HG03460 (cell line): ENCODE results near the gene ZDHHC8.

Source experiments
- ATAC-seq: cut with Tn5 transposase; IDR thresholded peaks from one replicate; pipeline ENCODE4 v1.9.1; 2021; ENCODE audit not compliant: unreplicated experiment

ZDHHC8 gene

GRCh38 chr22:20177217-20177911, 45.8 kb downstream of the ZDHHC8 start:
- ATAC-seq, result no peak

GRCh38 chr22:20178075-20178914, 46.7 kb downstream of the ZDHHC8 start:
- ATAC-seq, result no peak

GRCh38 chr22:20178915-20179227, 47.3 kb downstream of the ZDHHC8 start:
- no peak for ATAC-seq

GRCh38 chr22:20179455-20180244, 48.0 kb downstream of the ZDHHC8 start:
- ATAC-seq, result no peak

GRCh38 chr22:20180245-20180630, 48.6 kb downstream of the ZDHHC8 start:
- no peak for ATAC-seq

GRCh38 chr22:20180640-20181039, 49.0 kb downstream of the ZDHHC8 start:
- no peak for ATAC-seq

- ATAC-seq, result no peak
Measured at GRCh38 chr22:20181194-20181883, 49.7 kb downstream of the ZDHHC8 start.

GRCh38 chr22:20181884-20182236, 50.3 kb downstream of the ZDHHC8 start:
- ATAC-seq, result no peak

GRCh38 chr22:20182365-20182764, 50.8 kb downstream of the ZDHHC8 start:
- no peak for ATAC-seq

GRCh38 chr22:20183101-20183500, 51.5 kb downstream of the ZDHHC8 start:
- ATAC-seq, result no peak

- ATAC-seq, result no peak
Measured at GRCh38 chr22:20183823-20184222, 52.2 kb downstream of the ZDHHC8 start.

- no peak for ATAC-seq
Measured at GRCh38 chr22:20184501-20185165, 53.0 kb downstream of the ZDHHC8 start.

GRCh38 chr22:20185750-20186149, 54.1 kb downstream of the ZDHHC8 start:
- ATAC-seq, result no peak

- no peak for ATAC-seq
Measured at GRCh38 chr22:20186183-20186870, 54.7 kb downstream of the ZDHHC8 start.

GRCh38 chr22:20186871-20187546, 55.4 kb downstream of the ZDHHC8 start:
- no peak for ATAC-seq

GRCh38 chr22:20187777-20188566, 56.4 kb downstream of the ZDHHC8 start:
- ATAC-seq, result no peak

GRCh38 chr22:20188567-20188877, 56.9 kb downstream of the ZDHHC8 start:
- ATAC-seq, result no peak

- ATAC-seq, result no peak
Measured at GRCh38 chr22:20191000-20191515, 59.5 kb downstream of the ZDHHC8 start.

GRCh38 chr22:20191803-20192202, 60.2 kb downstream of the ZDHHC8 start:
- no peak for ATAC-seq
